Upper lobe of left lung (tissue), 4 donors: ENCODE measurements around the gene CFAP97.
A peak's percentile ranks its signal among the peaks of the same experiment; 100 is the strongest.

Experiments
- CTCF ChIP-seq, 6 experiments: fragments of 450-650 bp in 4 of 6; fragments of 200-600 bp in 2 of 6; sonication (generic) in 2 of 6; IDR thresholded peaks; one replicate each; pipeline ENCODE4 v1.5.1; 2016 to 2019; ENCODE audit warnings: antibody characterized with exemption in 6 of 6
- POLR2AphosphoS5 ChIP-seq, 2 donors: sonication (generic); formaldehyde crosslinking; IDR thresholded peaks; one replicate each; pipeline ENCODE4 v1.5.1; 2017; ENCODE audit warnings: antibody characterized with exemption in 2 of 2

GRCh38 chr4:185210102-185210981 is 6.5 kb upstream of the CFAP97 start:
- TF ChIP-seq CTCF (IDR thresholded peaks at IDR 0.05) = no peak
- peak in 1 of 2 donors; percentile 41 for TF ChIP-seq POLR2AphosphoS5 (IDR thresholded peaks at IDR 0.05)
